Common myeloid progenitor, CD34-positive (primary cell): ENCODE data around the gene FBLN1.
A peak's percentile ranks its signal among the peaks of the same experiment; 100 is the strongest.

Source experiments
- CTCF ChIA-PET: fragments of 350-600 bp; sonication (Branson Sonifier 250); formaldehyde crosslinking; loops from one replicate; lab custom pipeline; 2021; ENCODE audit warnings: antibody characterized with exemption; lab: Charles Lee
- POLR2A ChIA-PET: fragments of 350-600 bp; sonication (Branson Sonifier 250); formaldehyde crosslinking; loops from one replicate; lab custom pipeline; 2021; ENCODE audit warnings: antibody characterized with exemption; lab: Charles Lee
- DNase-seq, 3 donors: peaks; one replicate each; pipeline versions ENCODE4 v3.0.0 to v3.0.0-alpha.2; 2013
- H3K27ac ChIP-seq, 2 experiments: 1 replicate in 1 of 2; 2 replicates in 1 of 2; pipeline ENCODE4 v1.7.0; 2013; ENCODE audit warnings: inconsistent platforms in 2 of 2, low read length in 2 of 2, mild to moderate bottlenecking in 2 of 2, low read depth in 1 of 2, moderate library complexity in 1 of 2; ENCODE audit not compliant: severe bottlenecking in 2 of 2, insufficient read depth in 1 of 2, poor library complexity in 1 of 2
- H3K27me3 ChIP-seq, 5 experiments: replicated peaks in 2 of 5; 1 replicate in 3 of 5; 2 replicates in 2 of 5; pipeline versions ENCODE4 v1.6.1 to v1.7.0; 2013; ENCODE audit warnings: low read length in 4 of 5, mild to moderate bottlenecking in 2 of 5, moderate library complexity in 2 of 5, inconsistent platforms in 1 of 5; ENCODE audit not compliant: insufficient read depth in 5 of 5, control insufficient read depth in 4 of 5
- H3K36me3 ChIP-seq, 4 experiments: 1 replicate in 2 of 4; 2 replicates in 2 of 4; pipeline versions ENCODE4 v1.6.1 to v1.7.0; 2013; ENCODE audit warnings: low read length in 3 of 4, control low read depth in 1 of 4, mild to moderate bottlenecking in 1 of 4; ENCODE audit not compliant: control insufficient read depth in 4 of 4, insufficient read depth in 4 of 4
- H3K4me1 ChIP-seq, 4 experiments: 1 replicate in 3 of 4; 2 replicates in 1 of 4; pipeline versions ENCODE4 v1.6.1 to v1.7.1; 2013; ENCODE audit warnings: low read length in 3 of 4, mild to moderate bottlenecking in 3 of 4, control low read depth in 1 of 4, inconsistent platforms in 1 of 4, moderate library complexity in 1 of 4; ENCODE audit not compliant: control insufficient read depth in 4 of 4, insufficient read depth in 4 of 4; ENCODE audit errors: control extremely low read depth in 1 of 4
- H3K4me3 ChIP-seq, 7 experiments: 1 replicate in 4 of 7; 2 replicates in 3 of 7; pipeline versions ENCODE4 v1.5.1 to v1.7.0; 2013; ENCODE audit warnings: mild to moderate bottlenecking in 7 of 7, low read length in 6 of 7, moderate library complexity in 6 of 7, inconsistent platforms in 2 of 7, low read depth in 2 of 7, control low read depth in 1 of 7; ENCODE audit not compliant: insufficient read depth in 4 of 7, control insufficient read depth in 1 of 7; ENCODE audit errors: extremely low read depth in 1 of 7
- H3K9me3 ChIP-seq, 5 experiments: 1 replicate in 4 of 5; 2 replicates in 1 of 5; pipeline versions ENCODE4 v1.6.1 to v1.7.1; 2013; ENCODE audit warnings: low read length in 4 of 5, mild to moderate bottlenecking in 2 of 5, inconsistent platforms in 1 of 5, low read depth in 1 of 5, moderate library complexity in 1 of 5; ENCODE audit not compliant: control insufficient read depth in 4 of 5, insufficient read depth in 2 of 5; ENCODE audit errors: control extremely low read depth in 1 of 5
- WGBS: methylation state at CpG from one replicate; pipeline ENCODE4 v1.1.5; 2013; ENCODE audit not compliant: insufficient coverage; 5-methylcytosine and 5-hydroxymethylcytosine counted together

FBLN1 gene

DNA sequence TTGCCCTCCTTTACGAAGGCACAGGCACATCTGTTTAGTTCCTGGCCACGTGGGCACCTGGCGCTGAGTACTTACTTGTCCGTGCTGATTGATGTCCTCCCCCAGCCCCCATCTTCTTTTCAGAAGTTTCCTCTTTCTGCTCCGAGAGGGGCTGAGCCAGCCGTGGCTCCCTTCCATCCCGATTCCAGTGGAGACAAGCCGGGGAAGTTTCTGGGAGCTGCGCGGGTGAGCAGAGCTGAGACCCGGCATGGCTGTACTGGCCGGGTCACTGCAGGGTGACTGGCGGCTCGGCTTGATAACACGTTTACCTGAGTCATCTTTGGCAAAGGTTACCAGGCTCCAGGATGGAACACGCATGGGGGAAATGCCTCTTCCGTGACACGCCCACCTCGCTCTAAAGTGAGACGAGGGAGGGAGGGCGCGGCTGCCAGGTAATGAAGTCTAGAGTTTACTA lies 123.5 kb downstream of the FBLN1 start:
- ChIA-PET CTCF (interaction anchor here (1.1 kb wide), 2 partner anchors 11 to 14 kb away, joined by 3 read pairs; no protein-coding TSS in a partner anchor), POLR2A (no interaction called here)
- Histone ChIP-seq H3K4me1 (peaks cover 0 to 4% (median 1%) of the 10 kb centered on the region in 4 experiments), H3K36me3 (no peaks in the 10 kb centered on the region), H3K27ac (no peak overlapping the region), H3K27me3 (peaks cover 0 to 21% (median 1%) of the 10 kb centered on the region in 5 experiments), H3K4me3 (no peak overlapping the region), H3K9me3 (no peaks in the 10 kb centered on the region)
- WGBS = 82% methylated on average over 21 of the region's 22 CpGs
- DNase-seq = no peak

DNA sequence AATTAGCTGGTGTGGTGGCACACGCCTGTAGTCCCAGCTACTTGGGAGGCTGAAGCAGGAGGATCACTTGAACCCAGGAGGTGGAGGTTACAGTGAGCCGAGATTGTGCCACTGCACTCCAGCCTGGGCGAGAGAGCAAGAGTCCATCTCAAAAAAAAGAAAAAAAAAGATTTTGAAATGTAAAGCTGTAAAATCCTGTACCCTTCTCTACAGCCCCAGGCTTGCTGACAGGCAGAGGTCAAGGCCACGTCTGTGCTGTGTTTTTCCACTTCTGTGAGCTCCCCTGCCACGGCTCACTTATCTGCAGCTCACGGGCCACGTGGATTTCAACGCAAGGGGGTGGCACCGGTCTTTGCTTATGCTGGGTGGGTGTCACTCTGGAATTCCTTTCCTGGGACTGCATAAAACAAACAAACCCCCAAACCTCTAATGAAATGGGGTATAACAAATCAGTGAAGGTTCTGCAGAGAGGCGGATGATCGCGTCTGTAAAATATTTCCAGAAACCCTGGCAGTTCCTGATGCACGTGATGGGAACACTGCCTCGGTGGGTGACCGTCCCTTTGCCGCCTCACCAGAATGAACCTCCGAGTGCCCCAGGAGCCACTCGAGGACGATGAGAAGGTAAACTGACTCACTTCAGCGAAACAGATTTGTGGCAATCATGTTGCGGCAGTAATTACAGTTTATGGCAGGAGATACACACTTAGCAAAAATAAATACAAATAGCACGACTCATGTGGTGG lies 125.0 kb downstream of the FBLN1 start:
- WGBS = 94% methylated on average over 13 of the region's 22 CpGs
- Histone ChIP-seq H3K27me3 (peaks cover 0 to 35% (median 4%) of the 10 kb centered on the region in 5 experiments), H3K36me3 (no peaks in the 10 kb centered on the region), H3K4me3 (no peak overlapping the region), H3K4me1 (peaks cover 0 to 5% (median 1%) of the 10 kb centered on the region in 4 experiments), H3K27ac (no peak overlapping the region), H3K9me3 (no peaks in the 10 kb centered on the region)
- CTCF ChIA-PET = interaction anchor here (0.8 to 2.9 kb wide), 3 partner anchors 10 to 344 kb away, joined by 3 to 11 read pairs (median 3); no protein-coding TSS in a partner anchor
- POLR2A ChIA-PET = no interaction called here
- DNase-seq = no peak

DNA sequence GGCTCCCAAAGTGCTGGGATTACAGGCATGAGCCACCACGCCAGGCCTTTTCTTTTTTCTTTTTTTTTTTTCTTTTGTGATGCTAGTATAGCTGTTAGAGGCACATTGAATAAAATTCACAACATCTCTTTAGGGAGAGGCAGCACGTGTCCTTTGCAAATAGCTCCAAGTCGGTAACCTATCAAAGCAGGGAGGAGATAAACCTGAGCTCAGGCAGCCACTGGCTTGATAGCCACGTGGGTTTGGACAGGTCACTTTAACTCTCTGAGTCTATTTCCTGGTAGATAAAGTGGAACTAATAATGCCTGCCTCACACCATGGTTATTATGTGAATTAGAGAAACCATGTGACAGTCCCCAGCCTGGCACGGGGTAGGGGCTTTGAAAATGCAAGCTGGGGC lies 125.8 kb downstream of the FBLN1 start:
- H3K27me3 ChIP-seq = peaks cover 3 to 44% (median 9%) of the 10 kb centered on the region in 5 experiments
- no peak overlapping the region for H3K27ac ChIP-seq
- ChIA-PET POLR2A (no interaction called here), CTCF (interaction anchor here (0.7 to 2.9 kb wide), 2 partner anchors 11 to 34 kb away, joined by 3 to 11 read pairs; no protein-coding TSS in a partner anchor)
- no peak for DNase-seq
- H3K36me3 ChIP-seq = no peaks in the 10 kb centered on the region
- no peaks in the 10 kb centered on the region for H3K9me3 ChIP-seq
- peaks cover 0 to 7% (median 1%) of the 10 kb centered on the region in 4 experiments for H3K4me1 ChIP-seq
- 52% methylated on average over 3 of the region's 5 CpGs for WGBS
- no peak overlapping the region for H3K4me3 ChIP-seq

DNA sequence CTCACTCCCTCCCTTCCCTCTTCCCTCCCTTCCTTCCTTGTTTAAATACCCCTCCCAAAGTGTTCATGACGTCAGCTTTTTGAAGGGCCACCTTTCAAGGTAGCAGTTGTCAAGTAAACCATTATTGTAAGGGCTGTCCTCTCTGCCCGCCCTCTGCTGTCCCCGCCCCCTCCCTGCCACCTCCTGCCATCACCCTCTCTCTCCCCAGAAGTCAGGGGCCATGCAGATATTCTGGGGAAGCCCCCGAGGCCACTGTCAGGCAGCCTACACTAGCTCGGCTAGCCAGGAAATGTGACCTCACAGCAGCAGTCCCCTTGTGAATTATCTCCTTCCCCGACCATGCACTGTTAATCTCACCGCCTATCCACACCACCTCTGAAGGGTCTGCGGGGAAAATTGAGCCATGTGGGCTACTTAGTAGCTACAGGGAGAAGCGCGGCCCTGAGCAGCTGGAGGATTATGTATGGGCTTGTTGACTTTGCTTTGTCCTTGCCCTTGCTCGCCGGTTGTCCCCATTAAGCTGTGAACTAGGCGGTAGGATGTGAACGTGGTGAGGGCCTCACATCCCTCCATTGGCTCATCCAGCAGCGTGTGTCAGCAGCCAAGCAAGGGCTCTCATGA lies 126.9 kb downstream of the FBLN1 start:
- no peak overlapping the region for H3K4me3 ChIP-seq
- peak in 2 of 3 donors; percentile 64 to 72 for DNase-seq
- ChIA-PET CTCF (interaction anchor here (1.0 to 2.9 kb wide), 3 partner anchors 10 to 27 kb away, joined by 3 to 11 read pairs (median 5); no protein-coding TSS in a partner anchor), POLR2A (no interaction called here)
- H3K36me3 ChIP-seq = no peaks in the 10 kb centered on the region
- no peaks in the 10 kb centered on the region for H3K9me3 ChIP-seq
- peaks cover 0 to 7% (median 1%) of the 10 kb centered on the region in 4 experiments for H3K4me1 ChIP-seq
- no peak overlapping the region for H3K27ac ChIP-seq
- WGBS = 64% methylated on average over 14 of the region's 15 CpGs
- H3K27me3 ChIP-seq = peaks cover 3 to 51% (median 15%) of the 10 kb centered on the region in 5 experiments

DNA sequence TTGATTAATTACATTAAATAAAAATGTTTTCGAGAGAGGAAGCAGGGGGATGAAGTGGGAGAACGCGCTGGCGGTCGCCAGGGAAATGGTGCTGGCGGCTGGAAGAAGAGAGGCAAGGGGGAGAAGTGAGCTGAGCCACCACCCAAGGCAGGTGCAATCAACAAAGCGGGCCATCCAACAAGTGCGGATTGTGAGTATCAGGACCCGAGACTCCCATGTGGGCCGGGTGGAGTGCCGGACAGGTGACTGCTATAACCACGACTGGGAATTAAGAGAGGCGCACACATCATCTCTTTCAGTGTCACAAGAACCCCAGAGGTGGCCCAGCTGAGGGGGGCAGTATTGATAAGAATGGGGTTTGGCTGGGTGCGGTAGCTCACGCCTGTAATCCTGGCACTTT lies 127.8 kb downstream of the FBLN1 start:
- Histone ChIP-seq H3K4me1 (peaks cover 0 to 7% (median 1%) of the 10 kb centered on the region in 4 experiments), H3K27ac (no peak overlapping the region), H3K27me3 (peaks cover 3 to 52% (median 16%) of the 10 kb centered on the region in 5 experiments), H3K36me3 (no peaks in the 10 kb centered on the region), H3K9me3 (no peaks in the 10 kb centered on the region), H3K4me3 (no peak overlapping the region)
- WGBS = 94% methylated on average over 12 of the region's 15 CpGs
- no peak for DNase-seq
- ChIA-PET POLR2A (no interaction called here), CTCF (interaction anchor here (0.9 to 2.9 kb wide), 5 partner anchors 9 to 52 kb away, joined by 3 to 11 read pairs (median 3); no protein-coding TSS in a partner anchor)

DNA sequence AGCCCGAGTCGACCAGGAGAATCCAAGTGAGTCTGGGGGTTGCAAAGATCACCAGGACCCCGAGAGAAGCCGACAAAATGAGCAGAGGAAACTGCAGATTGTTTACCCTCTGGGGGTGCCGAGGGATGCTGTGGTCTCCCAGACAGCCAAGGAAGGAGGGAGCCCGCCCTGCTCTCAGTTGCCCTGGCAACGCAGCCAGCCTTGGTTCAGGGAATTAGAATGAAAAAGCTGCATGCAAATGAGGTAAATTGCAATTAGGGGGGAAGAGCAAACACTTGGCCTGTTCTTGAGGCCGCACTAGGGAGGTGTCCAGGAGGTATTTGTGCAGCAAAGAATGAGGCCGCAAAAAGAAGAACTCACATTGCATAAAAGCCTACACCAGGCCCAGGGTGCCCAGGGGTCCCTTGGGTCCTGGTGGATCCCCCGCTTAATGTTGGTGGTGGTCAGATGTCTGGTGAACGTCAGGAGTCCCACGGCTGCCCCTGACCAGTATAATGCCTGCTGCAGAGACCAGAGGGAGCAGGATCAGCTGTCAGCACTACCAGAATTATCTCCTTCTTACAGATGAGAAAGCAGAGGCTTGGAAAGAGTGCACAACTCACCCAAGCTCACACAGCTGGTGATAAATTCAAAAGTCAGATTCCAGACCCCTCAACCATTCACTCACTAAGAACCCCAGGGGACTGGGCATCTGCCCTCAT lies 128.6 kb downstream of the FBLN1 start:
- 42% methylated on average over 10 of the region's 12 CpGs for WGBS

More for the DNA sequence above, 128.6 kb downstream of the FBLN1 start:
- no peak overlapping the region for H3K4me3 ChIP-seq
- H3K27ac ChIP-seq = no peak overlapping the region
- H3K27me3 ChIP-seq = peaks cover 3 to 59% (median 20%) of the 10 kb centered on the region in 5 experiments
- no peaks in the 10 kb centered on the region for H3K9me3 ChIP-seq
- ChIA-PET CTCF (interaction anchor here (0.9 to 1.0 kb wide), 2 partner anchors 14 to 53 kb away, joined by 3 read pairs; no protein-coding TSS in a partner anchor), POLR2A (no interaction called here)
- no peaks in the 10 kb centered on the region for H3K36me3 ChIP-seq
- H3K4me1 ChIP-seq = peaks cover 0 to 7% (median 1%) of the 10 kb centered on the region in 4 experiments
- no peak for DNase-seq
